Measurements from ENCODE around the gene GTPBP3.
"Not testable (repeated sequence)": the region's sequence is repeated elsewhere in the genome, so short reads cannot be mapped to it uniquely, and the experiment has no call there.

Gene GTPBP3

GRCh38 chr19:17353386-17353785 is 16.0 kb downstream of the GTPBP3 start:
- in situ Hi-C loops (cut with MboI; ENCODE audit: low pct_unique_long_range_greater_than_20kb, low sequenced_read_pairs, unreplicated experiment), result no loop called here
- no peak for TF ChIP-seq CTCF (IDR thresholded peaks at IDR 0.05; ENCODE audit: extremely low read depth, insufficient read depth, missing control alignments)

GRCh38 chr19:17357078-17357666 is 19.8 kb downstream of the GTPBP3 start:
- in situ Hi-C loops (cut with MboI; ENCODE audit: low pct_unique_long_range_greater_than_20kb, low sequenced_read_pairs, unreplicated experiment), result no loop called here
- TF ChIP-seq CTCF (IDR thresholded peaks at IDR 0.05; ENCODE audit: extremely low read depth, insufficient read depth, missing control alignments), result no peak
- no peak for DNase-seq (ENCODE audit: low spot score)

More at GRCh38 chr19:17353386-17353785, 16.0 kb downstream of the GTPBP3 start:
- no peak for DNase-seq (ENCODE audit: low spot score)

- no peak for TF ChIP-seq CTCF (IDR thresholded peaks at IDR 0.05; ENCODE audit: extremely low read depth, insufficient read depth, missing control alignments)
- in situ Hi-C loops (cut with MboI; ENCODE audit: low pct_unique_long_range_greater_than_20kb, low sequenced_read_pairs, unreplicated experiment), result no loop called here
- no peak for DNase-seq (ENCODE audit: low spot score)
Observed at GRCh38 chr19:17357724-17358123, 20.4 kb downstream of the GTPBP3 start.

- no peak for TF ChIP-seq CTCF (IDR thresholded peaks at IDR 0.05; ENCODE audit: extremely low read depth, insufficient read depth, missing control alignments)
- in situ Hi-C loops (cut with MboI; ENCODE audit: low pct_unique_long_range_greater_than_20kb, low sequenced_read_pairs, unreplicated experiment), result no loop called here
- DNase-seq (ENCODE audit: low spot score), result no peak
Observed at GRCh38 chr19:17358395-17358794, 21.0 kb downstream of the GTPBP3 start.

GRCh38 chr19:17359905-17360800 is 22.8 kb downstream of the GTPBP3 start:
- in situ Hi-C loops (cut with MboI; ENCODE audit: low pct_unique_long_range_greater_than_20kb, low sequenced_read_pairs, unreplicated experiment), result no loop called here
- TF ChIP-seq CTCF (IDR thresholded peaks at IDR 0.05; ENCODE audit: extremely low read depth, insufficient read depth, missing control alignments), result no peak
- DNase-seq (ENCODE audit: low spot score), result no peak

GRCh38 chr19:17363852-17364605 is 26.7 kb downstream of the GTPBP3 start:
- in situ Hi-C loops (cut with MboI; ENCODE audit: low pct_unique_long_range_greater_than_20kb, low sequenced_read_pairs, unreplicated experiment); DNase-seq (ENCODE audit: low spot score): not testable (repeated sequence)

Measured in GM13977 (cell line).